ENCODE data around the gene HS6ST3.

GRCh38 chr13:96342852-96343465 lies 253.1 kb downstream of the HS6ST3 start:
- TF ChIP-seq POLR2A (IDR thresholded peaks at IDR 0.05; ENCODE audit: low read depth, low read length) (no peak), POLR2AphosphoS5 (IDR thresholded peaks at IDR 0.05; ENCODE audit: low read depth, low read length) (no peak), TAF1 (IDR thresholded peaks at IDR 0.05; ENCODE audit: borderline replicate concordance, low read depth, low read length) (no peak)

All from GM12892 (cell line).